Measurements from ENCODE around the gene SND1.

The SND1 gene

GRCh38 chr7:127708201-127708600 lies 56.2 kb downstream of the SND1 start:
- H3K4me3 ChIP-seq (replicated peaks; ENCODE audit: insufficient read depth, low read length): no peak overlapping the region
- TF ChIP-seq GABPA (IDR thresholded peaks at IDR 0.05; ENCODE audit: low read depth): no peak
- TF ChIP-seq REST (IDR thresholded peaks at IDR 0.05; ENCODE audit: insufficient replicate concordance, low read depth): no peak
- no peak for TF ChIP-seq CTCF (IDR thresholded peaks at IDR 0.05; ENCODE audit: insufficient read depth, low read length)
- no peak for TF ChIP-seq POLR2AphosphoS5 (IDR thresholded peaks at IDR 0.05; ENCODE audit: low read depth)
- TF ChIP-seq SPI1 (IDR thresholded peaks at IDR 0.05; ENCODE audit: borderline replicate concordance, low read depth): no peak
- no peaks in the 10 kb centered on the region for H3K27me3 ChIP-seq (ENCODE audit: insufficient read depth, poor library complexity, severe bottlenecking)
- H3K27ac ChIP-seq (replicated peaks): no peak overlapping the region
- DNase-seq (ENCODE audit: low read depth in 1 of 2, low spot score in 1 of 2): no peak

- Histone ChIP-seq H3K27ac (replicated peaks) (no peak overlapping the region), H3K27me3 (ENCODE audit: insufficient read depth, poor library complexity, severe bottlenecking) (no peaks in the 10 kb centered on the region), H3K4me3 (replicated peaks; ENCODE audit: insufficient read depth, low read length) (no peak overlapping the region)
- DNase-seq (ENCODE audit: low read depth in 1 of 2, low spot score in 1 of 2): peak; percentile 45 to 74
- TF ChIP-seq REST (IDR thresholded peaks at IDR 0.05; ENCODE audit: insufficient replicate concordance, low read depth): no peak
- TF ChIP-seq CTCF (IDR thresholded peaks at IDR 0.05; ENCODE audit: insufficient read depth, low read length): peak; percentile 37
Observed at GRCh38 chr7:127708788-127709187, 56.8 kb downstream of the SND1 start.

GRCh38 chr7:127710635-127711034 lies 58.6 kb downstream of the SND1 start:
- TF ChIP-seq CTCF (IDR thresholded peaks at IDR 0.05; ENCODE audit: insufficient read depth, low read length): no peak
- TF ChIP-seq POLR2AphosphoS5 (IDR thresholded peaks at IDR 0.05; ENCODE audit: low read depth): no peak
- no peak for TF ChIP-seq SPI1 (IDR thresholded peaks at IDR 0.05; ENCODE audit: borderline replicate concordance, low read depth)
- TF ChIP-seq GABPA (IDR thresholded peaks at IDR 0.05; ENCODE audit: low read depth): no peak
- TF ChIP-seq REST (IDR thresholded peaks at IDR 0.05; ENCODE audit: insufficient replicate concordance, low read depth): no peak
- Histone ChIP-seq H3K27me3 (ENCODE audit: insufficient read depth, poor library complexity, severe bottlenecking) (no peaks in the 10 kb centered on the region), H3K4me3 (replicated peaks; ENCODE audit: insufficient read depth, low read length) (no peak overlapping the region), H3K27ac (replicated peaks) (no peak overlapping the region)
- no peak for DNase-seq (ENCODE audit: low read depth in 1 of 2, low spot score in 1 of 2)

Measured in HL-60 (cell line).